HCT116 (cell line): Measurements from ENCODE around the gene ANO6.

ENCODE experiments used
- SIN3A ChIP-seq: IDR thresholded peaks from 2 replicates; pipeline ENCODE4 v1.6.1; 2012; ENCODE audit warnings: low read depth
- TF ChIP-seq, protein P1 (sequence below), 3 experiments: fragments of 200-600 bp in 1 of 3; sonication (generic) in 1 of 3; IDR thresholded peaks in 2 of 3; conservative IDR thresholded peaks in 1 of 3; 2 replicates each; pipeline ENCODE4 v1.5.1; 2012 to 2017; ENCODE audit warnings: low read depth in 2 of 3, low read length in 2 of 3, antibody characterized with exemption in 1 of 3, borderline replicate concordance in 1 of 3, control low read depth in 1 of 3, mild to moderate bottlenecking in 1 of 3, mixed read lengths in 1 of 3, mixed run types in 1 of 3, moderate library complexity in 1 of 3; ENCODE audit not compliant: insufficient read depth in 1 of 3
- TF ChIP-seq, protein P2 (sequence below): IDR thresholded peaks from 2 replicates; pipeline ENCODE4 v1.6.1; 2012

DNA sequence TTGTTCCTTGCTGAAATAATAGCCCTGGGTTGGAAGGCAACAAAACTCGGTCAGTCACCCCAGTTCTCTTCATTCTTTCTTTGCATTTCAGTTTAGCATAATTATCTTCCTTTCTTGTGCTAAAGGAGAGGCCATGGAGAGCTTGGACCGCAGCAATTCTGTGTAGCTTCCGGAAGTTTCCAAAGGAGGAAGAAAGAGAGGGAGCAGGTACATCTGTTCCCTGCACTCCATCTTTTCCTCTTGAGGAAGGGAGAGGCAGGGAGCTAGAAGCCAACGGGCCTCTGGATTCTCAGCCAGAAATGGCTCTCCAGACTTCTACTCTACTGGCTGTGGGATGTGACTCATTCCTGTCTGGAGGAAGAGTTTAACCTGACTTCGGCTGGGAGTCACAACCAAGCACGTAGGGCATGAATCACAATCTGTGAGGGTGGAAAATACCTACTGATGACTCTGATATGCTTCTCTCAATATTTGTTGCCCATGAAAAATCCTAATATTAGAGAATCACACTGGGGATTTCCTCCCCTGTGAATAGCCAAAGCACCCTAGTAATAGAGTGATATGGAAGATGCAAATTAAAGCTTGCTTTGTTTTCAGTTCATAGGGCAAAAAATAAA, 17.0 kb downstream of the ANO6 start:
- TF ChIP-seq, protein P1, sequence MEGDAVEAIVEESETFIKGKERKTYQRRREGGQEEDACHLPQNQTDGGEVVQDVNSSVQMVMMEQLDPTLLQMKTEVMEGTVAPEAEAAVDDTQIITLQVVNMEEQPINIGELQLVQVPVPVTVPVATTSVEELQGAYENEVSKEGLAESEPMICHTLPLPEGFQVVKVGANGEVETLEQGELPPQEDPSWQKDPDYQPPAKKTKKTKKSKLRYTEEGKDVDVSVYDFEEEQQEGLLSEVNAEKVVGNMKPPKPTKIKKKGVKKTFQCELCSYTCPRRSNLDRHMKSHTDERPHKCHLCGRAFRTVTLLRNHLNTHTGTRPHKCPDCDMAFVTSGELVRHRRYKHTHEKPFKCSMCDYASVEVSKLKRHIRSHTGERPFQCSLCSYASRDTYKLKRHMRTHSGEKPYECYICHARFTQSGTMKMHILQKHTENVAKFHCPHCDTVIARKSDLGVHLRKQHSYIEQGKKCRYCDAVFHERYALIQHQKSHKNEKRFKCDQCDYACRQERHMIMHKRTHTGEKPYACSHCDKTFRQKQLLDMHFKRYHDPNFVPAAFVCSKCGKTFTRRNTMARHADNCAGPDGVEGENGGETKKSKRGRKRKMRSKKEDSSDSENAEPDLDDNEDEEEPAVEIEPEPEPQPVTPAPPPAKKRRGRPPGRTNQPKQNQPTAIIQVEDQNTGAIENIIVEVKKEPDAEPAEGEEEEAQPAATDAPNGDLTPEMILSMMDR (IDR thresholded peaks at IDR 0.05 in 2 of 3, conservative IDR thresholded peaks at IDR 0.05 in 1 of 3; ENCODE audit: borderline replicate concordance in 1 of 3, insufficient read depth in 1 of 3, low read depth in 2 of 3, low read length in 2 of 3), result no peak
- TF ChIP-seq, protein P2, sequence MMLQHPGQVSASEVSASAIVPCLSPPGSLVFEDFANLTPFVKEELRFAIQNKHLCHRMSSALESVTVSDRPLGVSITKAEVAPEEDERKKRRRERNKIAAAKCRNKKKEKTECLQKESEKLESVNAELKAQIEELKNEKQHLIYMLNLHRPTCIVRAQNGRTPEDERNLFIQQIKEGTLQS, result no peak
- TF ChIP-seq SIN3A, result peak; percentile 81
